ENCODE results near the gene CCND1.

DNA sequence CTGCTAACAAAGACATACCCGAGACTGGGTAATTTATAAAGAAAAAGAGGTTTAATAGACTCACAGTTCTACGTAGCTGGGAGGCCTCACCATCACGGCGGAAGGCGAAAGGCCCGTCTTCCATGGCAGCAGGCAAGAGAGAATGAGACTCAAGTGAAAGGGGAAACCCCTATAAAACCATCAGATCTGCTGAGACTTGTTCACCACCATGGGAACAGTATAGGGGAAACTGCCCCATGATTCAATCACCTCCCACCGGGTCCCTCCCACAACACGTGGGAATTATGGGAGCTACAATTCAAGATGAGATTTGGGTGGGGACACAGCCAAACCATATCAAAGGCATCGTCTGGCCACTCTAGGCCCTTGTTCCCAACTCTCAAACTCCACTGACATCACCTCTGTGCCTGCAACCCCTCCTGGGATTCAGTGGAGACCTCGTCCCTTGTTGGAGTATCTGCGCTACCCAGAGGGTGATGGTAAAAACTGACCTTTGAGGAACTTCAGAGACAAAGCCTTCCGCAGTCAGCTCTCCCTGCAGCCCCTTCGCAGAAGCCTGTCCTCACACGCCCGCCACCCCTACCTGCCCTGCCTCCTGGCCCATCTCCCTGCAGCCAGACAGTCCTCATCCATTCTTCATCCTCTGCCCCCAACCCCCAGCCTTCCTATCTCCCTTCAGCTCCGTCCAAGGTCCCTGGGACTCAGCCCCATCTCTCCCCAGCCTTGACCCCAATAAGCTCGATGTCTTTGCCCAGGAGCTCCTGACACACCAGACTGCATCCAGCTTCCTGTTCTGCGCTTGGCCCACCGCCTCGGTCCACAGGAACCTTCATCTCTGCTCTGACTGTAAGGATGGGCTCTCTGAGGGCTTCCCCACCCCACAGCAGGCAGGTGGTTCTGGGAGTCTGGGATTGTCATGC is 15.8 kb downstream of the CCND1 start:
- TF ChIP-seq POLR2A (IDR thresholded peaks at IDR 0.05) (no peak), CTCF (IDR thresholded peaks at IDR 0.05 in 8 of 11, conservative IDR thresholded peaks at IDR 0.05 in 3 of 11) (no peak), POLR2AphosphoS5 (IDR thresholded peaks at IDR 0.05) (no peak)
